ENCODE data around the gene RBM48. TPM values are rescaled to one million over a fixed set of nuclear protein-coding genes. Genes with fewer than 3 reads are reported as not detected.
A peak's percentile ranks its signal among the peaks of the same experiment; 100 is the strongest.
"Not testable (repeated sequence)": the region's sequence is repeated elsewhere in the genome, so short reads cannot be mapped to it uniquely, and the experiment has no call there.

RBM48 gene
- 6.2 and 8.1 TPM in 2 replicates for total RNA-seq

DNA sequence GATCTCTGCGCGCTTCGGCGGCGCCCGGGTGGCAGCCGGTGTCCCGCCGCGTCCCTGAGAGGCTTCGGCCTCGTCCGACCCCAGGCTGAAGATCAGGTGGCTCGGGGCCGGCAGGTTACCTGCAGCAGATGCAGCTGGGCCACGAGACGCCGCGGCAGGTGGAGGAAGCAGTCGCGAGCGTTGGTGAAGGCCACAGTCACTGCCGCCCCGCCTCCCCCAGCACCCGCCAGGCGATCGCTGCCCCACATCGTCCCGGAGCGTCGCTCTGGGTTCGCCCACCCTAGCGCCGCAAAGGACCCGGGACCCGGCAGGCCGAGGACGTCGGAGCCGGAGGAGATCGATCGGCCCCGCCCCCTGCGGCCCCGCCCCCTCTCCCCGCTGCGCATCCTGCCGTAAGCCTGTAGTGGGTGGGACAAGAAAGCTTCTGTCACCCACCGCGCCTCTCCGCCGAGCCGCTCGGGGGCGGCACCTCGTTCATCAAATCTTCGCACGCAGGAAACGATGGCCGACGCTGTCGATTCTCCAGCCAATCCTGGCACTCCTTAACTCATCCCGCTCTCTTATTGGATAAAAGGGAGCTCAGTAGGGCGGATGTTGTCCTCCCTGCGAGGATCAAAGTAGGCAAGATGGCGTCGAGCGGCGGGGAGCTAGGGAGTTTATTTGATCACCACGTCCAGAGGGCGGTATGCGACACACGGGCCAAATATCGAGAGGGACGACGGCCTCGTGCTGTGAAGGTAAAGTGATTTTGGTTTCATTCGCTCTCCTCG, at the start of gene RBM48, which contains the start of gene PEX1:
Gene RBM48 (plus strand): TSS at position 608 of the 770 bp plus-strand sequence. CDS start 19 bp downstream, at position 627.
Gene PEX1 (minus strand): TSS at position 333 of the 770 bp plus-strand sequence. CDS start 85 bp downstream, at position 248.
- peak; percentile 98 for DNase-seq (ENCODE audit: extremely low read depth, low read depth, low spot score)

DNA sequence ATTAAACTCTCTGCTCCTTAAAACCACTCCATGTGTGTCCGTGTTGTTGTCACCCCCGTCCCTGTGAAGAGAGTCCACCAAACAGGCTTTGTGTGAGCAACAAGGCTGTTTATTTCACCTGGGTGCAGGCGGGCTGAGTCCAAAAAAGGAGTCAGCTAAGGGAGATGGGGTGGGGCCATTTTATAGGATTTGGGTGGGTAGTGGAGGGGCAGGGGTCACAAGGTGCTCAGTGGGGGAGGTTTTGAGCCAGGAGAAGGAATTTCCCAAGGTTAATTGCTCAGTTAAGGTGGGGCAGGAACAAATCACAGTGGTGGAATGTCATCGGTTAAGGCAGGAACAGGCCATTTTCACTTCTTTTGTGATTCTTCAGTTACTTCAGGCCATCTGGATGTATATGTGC, 49.4 kb upstream of the RBM48 start:
- DNase-seq (ENCODE audit: extremely low read depth, low read depth, low spot score), result not testable (repeated sequence)

DNA sequence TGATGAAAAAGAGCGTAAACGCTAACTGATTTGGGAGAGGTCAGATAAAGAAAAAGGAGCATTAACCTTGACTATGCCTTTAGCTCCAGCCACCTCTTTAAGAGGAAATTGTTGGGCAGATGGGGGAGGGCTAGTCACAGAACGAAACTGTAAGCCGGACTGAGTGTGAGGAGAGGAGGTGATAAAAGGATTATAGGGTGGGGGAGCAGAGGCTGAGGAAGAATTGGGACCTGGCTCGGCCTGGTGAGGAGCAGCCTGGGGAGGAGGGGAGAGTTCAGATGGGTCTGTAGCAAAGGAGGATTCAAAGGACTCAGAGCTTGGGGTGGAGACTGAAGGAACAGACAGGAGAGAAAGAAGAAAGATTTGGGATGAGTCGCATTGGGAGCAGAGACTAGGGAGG, 45.0 kb upstream of the RBM48 start:
- not testable (repeated sequence) for DNase-seq (ENCODE audit: extremely low read depth, low read depth, low spot score)

DNA sequence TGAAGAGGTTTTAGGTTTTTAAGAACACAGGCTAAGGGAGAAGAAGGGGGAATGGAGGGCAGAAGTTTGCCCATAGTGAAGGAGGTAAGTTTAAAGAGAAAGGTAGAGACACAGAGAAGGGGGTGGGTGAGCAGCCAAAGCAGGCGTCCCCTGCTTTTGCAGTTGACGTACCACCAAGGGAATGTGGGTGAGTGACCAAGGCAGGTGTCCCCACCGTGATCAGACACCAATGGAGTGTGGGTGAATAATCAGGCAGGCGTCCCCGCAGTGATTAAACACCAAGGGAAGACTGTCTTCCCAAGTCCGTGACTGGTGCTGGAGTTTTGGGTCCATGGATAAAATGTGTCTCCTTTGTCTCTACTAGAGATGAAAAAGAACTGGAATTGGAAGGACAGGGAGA, 44.4 kb upstream of the RBM48 start:
- DNase-seq (ENCODE audit: extremely low read depth, low read depth, low spot score), result not testable (repeated sequence)

GRCh38 chr7:92485267-92485892, 43.2 kb upstream of the RBM48 start:
- no peak for DNase-seq (ENCODE audit: extremely low read depth, low read depth, low spot score)

GRCh38 chr7:92485974-92486373, 42.6 kb upstream of the RBM48 start:
- no peak for DNase-seq (ENCODE audit: extremely low read depth, low read depth, low spot score)

DNA sequence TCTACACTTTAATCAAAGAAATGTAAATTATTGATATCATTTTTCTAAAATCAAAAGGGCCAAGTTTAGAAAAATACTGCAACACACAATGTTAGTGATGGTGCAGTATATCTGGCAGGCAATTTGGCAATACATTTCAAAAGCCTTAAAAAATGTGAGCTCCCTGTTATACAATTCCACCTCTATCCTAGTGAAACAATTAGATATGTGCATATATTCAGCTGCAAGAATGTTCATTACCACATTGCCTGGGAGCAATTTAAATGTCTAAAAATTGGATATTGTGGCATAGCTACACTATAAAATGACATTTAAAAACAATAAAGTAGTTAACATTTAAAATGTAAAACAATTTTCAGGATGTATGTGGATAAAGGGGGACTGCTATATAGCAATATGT, 40.8 kb upstream of the RBM48 start:
- no peak for DNase-seq (ENCODE audit: extremely low read depth, low read depth, low spot score)

- no peak for DNase-seq (ENCODE audit: extremely low read depth, low read depth, low spot score)
Observed at GRCh38 chr7:92489634-92490033, 39.0 kb upstream of the RBM48 start.

DNA sequence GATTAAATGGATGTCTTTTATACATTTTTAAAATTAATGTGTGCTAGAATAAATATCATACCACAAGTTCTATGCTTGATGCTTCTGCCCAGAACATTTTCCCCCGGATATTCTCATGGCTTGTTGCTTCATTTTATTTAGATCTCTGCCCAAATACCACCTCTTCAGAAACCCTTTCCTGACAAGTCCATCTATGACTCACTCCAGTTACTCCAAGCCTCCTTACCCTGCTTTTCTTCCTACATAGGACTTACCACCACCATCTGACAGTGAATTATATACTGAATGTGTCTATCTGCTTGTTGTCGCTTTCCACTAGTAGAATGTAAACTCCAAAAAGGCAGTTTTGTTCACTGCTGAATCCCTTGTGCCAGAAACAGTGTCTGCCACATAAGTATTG, 31.7 kb upstream of the RBM48 start:
- DNase-seq (ENCODE audit: extremely low read depth, low read depth, low spot score), result no peak

GRCh38 chr7:92498557-92498956, 30.0 kb upstream of the RBM48 start:
- no peak for DNase-seq (ENCODE audit: extremely low read depth, low read depth, low spot score)

DNA sequence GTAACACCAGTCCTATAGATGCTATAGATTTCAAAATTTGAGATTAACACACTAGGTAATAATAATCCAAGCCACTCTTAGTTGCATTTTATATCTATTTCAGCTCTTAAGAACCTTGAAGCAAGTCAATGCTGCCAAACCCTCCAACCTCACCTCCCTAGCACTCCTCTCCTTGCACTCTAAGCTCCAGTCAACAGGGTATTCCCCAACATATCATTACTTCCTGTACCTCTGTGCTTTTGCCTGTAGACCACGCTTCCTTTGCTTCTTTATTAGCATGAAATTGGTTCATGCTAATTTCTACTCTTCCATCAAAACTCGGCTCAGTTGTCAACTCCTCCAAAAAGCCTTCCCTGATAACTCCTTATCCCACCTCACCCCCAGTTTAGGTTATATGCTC, 24.8 kb upstream of the RBM48 start:
- DNase-seq (ENCODE audit: extremely low read depth, low read depth, low spot score), result no peak

- DNase-seq (ENCODE audit: extremely low read depth, low read depth, low spot score), result no peak
Observed at GRCh38 chr7:92504563-92504962, 24.0 kb upstream of the RBM48 start.

DNA sequence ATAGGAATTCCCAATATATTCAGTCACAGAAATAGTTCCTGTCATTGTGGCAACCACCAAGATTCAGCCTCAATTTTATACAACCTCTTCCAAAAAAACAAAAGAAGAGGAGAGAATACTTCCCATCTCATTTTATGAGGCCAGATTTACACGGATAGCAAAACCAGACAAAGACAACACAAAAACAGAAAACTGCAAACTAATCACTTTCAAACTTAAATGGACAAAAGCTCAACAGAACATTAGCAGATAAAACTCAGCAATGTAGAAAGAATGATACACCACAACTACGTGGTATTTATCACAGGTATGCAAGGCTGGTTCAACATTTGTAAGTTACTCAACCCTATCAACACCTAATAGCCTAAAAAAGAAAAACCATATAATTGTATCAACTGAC, 22.2 kb upstream of the RBM48 start:
- DNase-seq (ENCODE audit: extremely low read depth, low read depth, low spot score), result no peak

DNA sequence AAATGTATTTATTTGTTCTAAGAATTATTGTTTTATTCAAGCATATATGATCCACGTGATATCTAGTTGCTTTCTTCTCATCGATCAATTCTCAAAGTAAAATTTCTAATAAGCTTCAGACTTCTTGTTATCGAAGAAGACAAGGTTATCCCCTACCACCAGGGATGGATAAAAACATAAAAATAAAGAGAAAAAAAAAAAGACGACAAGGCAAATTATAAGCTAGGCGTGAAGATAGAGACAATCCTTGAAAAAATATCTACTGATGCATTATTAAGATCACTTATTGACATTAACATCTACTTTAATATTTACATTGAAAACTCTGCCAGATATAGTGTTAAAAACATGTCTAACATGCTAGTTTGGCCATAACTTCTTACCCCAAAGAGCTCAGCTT, 19.6 kb upstream of the RBM48 start:
- DNase-seq (ENCODE audit: extremely low read depth, low read depth, low spot score), result no peak

DNA sequence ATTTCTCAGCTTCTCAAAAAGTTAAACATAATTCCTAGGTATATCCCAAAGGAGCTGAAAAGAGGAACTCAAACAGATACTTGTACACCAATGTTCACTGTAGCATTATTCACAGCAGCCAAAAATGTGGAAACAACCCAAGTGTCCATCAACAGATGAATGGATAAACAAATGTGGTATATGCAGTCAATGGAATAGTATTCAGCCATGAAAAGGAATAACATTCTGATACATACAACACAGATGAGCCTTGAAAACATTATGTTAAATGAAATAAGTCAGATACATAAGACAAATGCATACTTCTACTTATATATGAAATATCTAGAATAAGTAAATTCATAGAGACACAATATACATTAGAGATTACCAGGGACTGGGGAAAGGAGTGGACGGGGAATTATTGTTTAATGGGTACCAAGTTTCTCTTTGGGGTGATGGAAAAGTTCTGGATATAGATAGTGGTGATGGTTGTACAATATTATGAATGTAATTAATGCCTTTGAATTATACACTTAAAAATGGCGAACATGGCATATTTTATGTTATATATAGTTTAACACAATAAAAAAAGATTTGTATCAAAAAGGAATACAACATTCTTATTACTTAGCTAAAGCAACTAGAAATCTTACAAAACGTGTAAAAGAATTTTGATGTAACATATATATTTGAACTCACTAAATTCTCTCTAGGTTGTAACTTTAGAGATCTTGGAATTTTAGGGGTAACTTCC, 15.3 kb upstream of the RBM48 start:
- no peak for DNase-seq (ENCODE audit: extremely low read depth, low read depth, low spot score)

DNA sequence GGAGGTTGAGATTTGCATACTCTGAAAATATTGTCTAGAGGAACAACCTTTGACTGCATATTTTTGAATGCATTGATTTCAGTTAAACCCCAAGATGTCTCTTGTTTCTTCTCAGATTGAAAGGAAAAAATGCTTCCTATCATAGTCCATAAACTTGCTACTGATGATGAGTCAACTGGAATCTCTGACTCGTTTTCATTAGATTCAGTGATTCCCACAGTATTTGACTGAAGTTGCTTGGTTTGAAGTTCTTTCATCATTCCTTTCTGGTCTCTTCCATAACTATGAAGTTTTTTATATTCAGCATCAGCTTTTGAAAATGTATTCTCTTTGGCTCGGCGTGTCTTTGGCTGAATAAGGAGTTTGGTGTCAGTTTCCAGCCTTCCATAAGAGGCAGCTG, 11.0 kb upstream of the RBM48 start:
- DNase-seq (ENCODE audit: extremely low read depth, low read depth, low spot score), result no peak

DNA sequence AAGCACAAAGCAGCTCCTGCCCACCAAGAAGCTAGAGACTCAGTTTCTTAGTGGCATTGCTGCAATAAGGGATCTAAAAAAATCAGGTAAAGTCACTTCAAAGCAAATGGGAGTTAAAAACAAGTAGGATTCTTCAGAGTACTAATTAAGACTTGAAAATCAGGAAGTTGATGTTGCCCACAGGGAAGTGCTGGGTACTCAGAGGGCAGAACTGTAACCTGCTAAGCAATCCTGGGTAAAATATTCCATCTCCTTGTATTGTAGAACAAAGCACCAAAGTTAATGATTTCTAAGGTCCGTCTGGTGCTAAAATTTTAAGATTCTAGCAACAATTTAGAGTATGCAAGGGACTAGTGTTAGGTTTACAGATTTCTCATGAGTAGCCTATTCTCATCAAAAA, 8.6 kb upstream of the RBM48 start:
- DNase-seq (ENCODE audit: extremely low read depth, low read depth, low spot score), result no peak

DNA sequence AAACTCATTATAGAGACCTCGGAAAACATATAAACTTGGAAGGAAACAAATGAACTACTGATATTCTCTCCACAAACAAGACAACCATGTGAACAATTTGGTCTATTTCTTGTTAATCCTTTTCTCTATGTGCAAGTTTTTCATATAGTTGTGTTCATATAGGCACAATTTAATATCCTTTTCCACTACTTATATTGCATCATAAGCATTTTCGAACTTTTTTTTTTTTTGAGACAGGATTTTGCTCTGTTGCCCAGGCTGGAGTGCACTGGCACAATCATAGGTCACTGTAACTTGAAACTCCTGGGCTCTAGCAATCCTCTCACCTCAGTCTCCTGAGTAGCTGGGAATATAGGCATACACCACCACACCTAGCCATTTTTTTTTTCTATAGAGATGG, 5.5 kb upstream of the RBM48 start:
- no peak for DNase-seq (ENCODE audit: extremely low read depth, low read depth, low spot score)

GRCh38 chr7:92527300-92528187, 1.1 kb upstream of the RBM48 start:
- peak; percentile 20 for DNase-seq (ENCODE audit: extremely low read depth, low read depth, low spot score)

DNA sequence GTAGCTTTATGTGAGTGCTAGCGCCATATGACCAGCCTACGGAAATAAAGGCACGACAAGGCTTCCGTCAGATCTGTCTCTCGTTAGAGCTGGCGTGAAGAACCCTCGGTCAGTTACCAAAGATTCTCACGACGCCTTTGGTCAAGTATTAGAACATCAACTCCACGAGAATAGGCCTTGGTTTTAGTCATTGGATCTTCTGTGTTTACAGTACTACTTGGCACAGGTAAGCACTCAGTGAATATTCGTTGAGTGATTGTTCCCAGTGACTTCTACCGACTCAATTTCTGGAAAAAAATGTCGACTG, 316 bp downstream of the RBM48 start:
- DNase-seq (ENCODE audit: extremely low read depth, low read depth, low spot score), result no peak

DNA sequence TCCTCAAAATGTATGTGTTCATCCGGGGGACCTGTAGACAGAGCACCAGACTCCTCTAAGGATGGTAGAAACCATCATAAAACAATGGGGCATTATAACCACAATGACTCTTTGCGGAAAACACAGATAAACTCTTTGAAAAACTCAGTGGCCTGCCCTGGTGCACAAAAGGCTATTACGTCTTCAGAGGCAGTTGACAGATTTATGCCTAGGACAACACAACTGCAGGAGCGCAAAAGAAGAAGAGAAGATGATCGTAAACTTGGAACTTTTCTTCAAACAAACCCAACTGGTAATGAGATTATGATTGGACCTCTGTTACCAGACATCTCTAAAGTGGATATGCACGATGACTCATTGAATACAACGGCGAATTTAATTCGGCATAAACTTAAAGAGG, 6.0 kb downstream of the RBM48 start:
- DNase-seq (ENCODE audit: extremely low read depth, low read depth, low spot score), result no peak

All from glomerular endothelial cell (primary cell).